Common myeloid progenitor, CD34-positive (primary cell): Measurements from ENCODE around the gene DPP8.
"Not testable (repeated sequence)": the region's sequence is repeated elsewhere in the genome, so short reads cannot be mapped to it uniquely, and the experiment has no call there.

Source experiments
- CTCF ChIA-PET: fragments of 350-600 bp; sonication (Branson Sonifier 250); formaldehyde crosslinking; loops from one replicate; lab custom pipeline; 2021; ENCODE audit warnings: antibody characterized with exemption; lab: Charles Lee
- POLR2A ChIA-PET: fragments of 350-600 bp; sonication (Branson Sonifier 250); formaldehyde crosslinking; loops from one replicate; lab custom pipeline; 2021; ENCODE audit warnings: antibody characterized with exemption; lab: Charles Lee
- DNase-seq, 3 donors: peaks; one replicate each; pipeline versions ENCODE4 v3.0.0 to v3.0.0-alpha.2; 2013
- H3K27ac ChIP-seq, 2 experiments: 1 replicate in 1 of 2; 2 replicates in 1 of 2; pipeline ENCODE4 v1.7.0; 2013; ENCODE audit warnings: inconsistent platforms in 2 of 2, low read length in 2 of 2, mild to moderate bottlenecking in 2 of 2, low read depth in 1 of 2, moderate library complexity in 1 of 2; ENCODE audit not compliant: severe bottlenecking in 2 of 2, insufficient read depth in 1 of 2, poor library complexity in 1 of 2
- H3K27me3 ChIP-seq, 5 experiments: replicated peaks in 2 of 5; 1 replicate in 3 of 5; 2 replicates in 2 of 5; pipeline versions ENCODE4 v1.6.1 to v1.7.0; 2013; ENCODE audit warnings: low read length in 4 of 5, mild to moderate bottlenecking in 2 of 5, moderate library complexity in 2 of 5, inconsistent platforms in 1 of 5; ENCODE audit not compliant: insufficient read depth in 5 of 5, control insufficient read depth in 4 of 5
- H3K36me3 ChIP-seq, 4 experiments: 1 replicate in 2 of 4; 2 replicates in 2 of 4; pipeline versions ENCODE4 v1.6.1 to v1.7.0; 2013; ENCODE audit warnings: low read length in 3 of 4, control low read depth in 1 of 4, mild to moderate bottlenecking in 1 of 4; ENCODE audit not compliant: control insufficient read depth in 4 of 4, insufficient read depth in 4 of 4
- H3K4me1 ChIP-seq, 4 experiments: 1 replicate in 3 of 4; 2 replicates in 1 of 4; pipeline versions ENCODE4 v1.6.1 to v1.7.1; 2013; ENCODE audit warnings: low read length in 3 of 4, mild to moderate bottlenecking in 3 of 4, control low read depth in 1 of 4, inconsistent platforms in 1 of 4, moderate library complexity in 1 of 4; ENCODE audit not compliant: control insufficient read depth in 4 of 4, insufficient read depth in 4 of 4; ENCODE audit errors: control extremely low read depth in 1 of 4
- H3K4me3 ChIP-seq, 7 experiments: 1 replicate in 4 of 7; 2 replicates in 3 of 7; pipeline versions ENCODE4 v1.5.1 to v1.7.0; 2013; ENCODE audit warnings: mild to moderate bottlenecking in 7 of 7, low read length in 6 of 7, moderate library complexity in 6 of 7, inconsistent platforms in 2 of 7, low read depth in 2 of 7, control low read depth in 1 of 7; ENCODE audit not compliant: insufficient read depth in 4 of 7, control insufficient read depth in 1 of 7; ENCODE audit errors: extremely low read depth in 1 of 7
- H3K9me3 ChIP-seq, 5 experiments: 1 replicate in 4 of 5; 2 replicates in 1 of 5; pipeline versions ENCODE4 v1.6.1 to v1.7.1; 2013; ENCODE audit warnings: low read length in 4 of 5, mild to moderate bottlenecking in 2 of 5, inconsistent platforms in 1 of 5, low read depth in 1 of 5, moderate library complexity in 1 of 5; ENCODE audit not compliant: control insufficient read depth in 4 of 5, insufficient read depth in 2 of 5; ENCODE audit errors: control extremely low read depth in 1 of 5
- WGBS: methylation state at CpG from one replicate; pipeline ENCODE4 v1.1.5; 2013; ENCODE audit not compliant: insufficient coverage; 5-methylcytosine and 5-hydroxymethylcytosine counted together

DPP8 gene

DNA sequence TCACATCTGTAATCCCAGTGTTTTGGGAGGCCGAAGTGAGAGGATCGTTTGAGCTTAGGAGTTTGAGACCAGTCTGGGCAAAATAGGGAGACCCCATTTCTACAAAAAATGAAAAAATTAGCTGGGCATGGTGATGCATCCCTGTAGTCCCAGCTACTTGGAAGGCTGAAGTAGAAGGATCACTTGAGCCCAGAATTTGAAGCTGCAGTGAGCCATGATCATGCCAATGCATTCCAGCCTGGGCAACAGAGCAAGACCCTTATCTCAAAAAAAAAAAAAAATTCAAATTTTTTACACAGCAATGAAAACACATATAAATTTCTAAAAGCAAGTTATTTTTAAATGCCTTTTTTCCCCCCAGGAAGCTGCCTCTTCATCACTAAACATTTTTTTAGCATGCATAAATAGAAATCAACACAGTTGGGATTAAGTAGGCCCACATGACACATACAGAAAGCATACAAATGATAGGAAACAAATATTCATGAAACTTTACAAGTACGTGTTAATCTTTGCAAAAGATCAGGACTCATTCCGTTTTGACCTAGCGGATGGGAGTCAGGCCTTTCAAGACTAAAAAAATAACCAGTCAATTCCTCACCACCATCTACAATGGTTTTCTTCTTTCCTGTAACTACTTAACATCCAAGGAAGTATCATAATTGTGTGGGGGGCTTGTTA, 49.1 kb downstream of the DPP8 start:
- Histone ChIP-seq H3K4me1 (no peaks in the 10 kb centered on the region), H3K9me3 (no peaks in the 10 kb centered on the region), H3K27ac (no peak overlapping the region), H3K27me3 (no peaks in the 10 kb centered on the region), H3K36me3 (peaks cover 9 to 71% (median 46%) of the 10 kb centered on the region in 4 experiments), H3K4me3 (no peak overlapping the region)
- POLR2A ChIA-PET, result no interaction called here
- DNase-seq, result no peak
- CTCF ChIA-PET, result interaction anchor here (1.2 kb wide), 1 partner anchor 55 kb away, joined by 3 read pairs; no protein-coding TSS in a partner anchor
- 100% methylated on average over 3 of the region's 5 CpGs for WGBS

DNA sequence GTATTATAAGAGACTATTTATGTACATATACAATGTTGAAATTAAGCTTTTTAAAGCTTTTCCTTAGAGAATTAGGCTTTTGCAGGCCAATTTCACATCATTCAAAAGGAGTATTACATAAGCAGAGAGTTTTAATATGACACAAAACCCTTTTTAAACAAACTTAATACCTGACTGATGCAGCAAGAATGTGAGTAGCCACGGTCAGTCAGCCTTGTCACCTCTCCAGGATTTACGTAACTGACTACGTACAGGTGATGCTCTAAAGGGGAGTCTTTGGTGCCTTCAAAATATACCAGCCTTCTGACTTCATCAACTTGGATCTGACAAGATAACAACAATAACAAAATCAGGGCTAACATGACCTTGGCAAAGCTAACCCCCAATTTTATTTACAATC, 50.6 kb downstream of the DPP8 start:
- Histone ChIP-seq H3K36me3 (peaks cover 9 to 65% (median 41%) of the 10 kb centered on the region in 4 experiments), H3K4me3 (no peak overlapping the region), H3K27ac (no peak overlapping the region), H3K27me3 (no peaks in the 10 kb centered on the region), H3K9me3 (no peaks in the 10 kb centered on the region), H3K4me1 (no peaks in the 10 kb centered on the region)
- no peak for DNase-seq
- POLR2A ChIA-PET, result interaction anchor here (0.6 kb wide), 1 partner anchor 26 kb away, joined by 3 read pairs; no protein-coding TSS in a partner anchor
- no CpG with 5 or more reads among the region's 3 CpGs for WGBS
- CTCF ChIA-PET, result interaction anchor here (0.6 kb wide), 1 partner anchor 25 kb away, joined by 3 read pairs; no protein-coding TSS in a partner anchor

DNA sequence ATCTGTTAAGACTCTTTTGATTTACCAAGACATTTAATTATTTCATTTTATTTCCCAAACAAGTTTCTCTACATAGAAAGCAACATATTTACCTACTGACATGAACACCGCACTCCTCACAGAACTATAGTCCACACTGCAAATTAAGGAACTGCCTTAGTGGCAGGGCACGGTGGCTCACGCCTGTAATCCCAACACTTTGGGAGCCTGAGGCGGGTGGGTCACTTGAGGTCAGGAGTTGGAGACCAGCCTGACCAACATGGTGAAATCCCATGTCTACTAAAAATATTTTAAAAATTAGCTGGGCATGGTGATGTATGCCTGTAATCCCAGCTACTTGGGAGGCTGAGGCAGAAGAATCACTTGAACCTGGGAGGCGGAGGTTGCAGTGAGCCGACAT, 54.4 kb downstream of the DPP8 start:
- H3K9me3 ChIP-seq, DNase-seq, H3K27me3 ChIP-seq, H3K4me1 ChIP-seq, POLR2A ChIA-PET, H3K4me3 ChIP-seq, H3K27ac ChIP-seq: not testable (repeated sequence)
- WGBS, result 96% methylated on average over 4 of the region's 6 CpGs
- peaks cover 9 to 76% (median 39%) of the 10 kb centered on the region in 4 experiments for H3K36me3 ChIP-seq
- CTCF ChIA-PET, result interaction anchor here (0.7 to 1.3 kb wide), 2 partner anchors 11 to 62 kb away, joined by 3 to 4 read pairs; no protein-coding TSS in a partner anchor

DNA sequence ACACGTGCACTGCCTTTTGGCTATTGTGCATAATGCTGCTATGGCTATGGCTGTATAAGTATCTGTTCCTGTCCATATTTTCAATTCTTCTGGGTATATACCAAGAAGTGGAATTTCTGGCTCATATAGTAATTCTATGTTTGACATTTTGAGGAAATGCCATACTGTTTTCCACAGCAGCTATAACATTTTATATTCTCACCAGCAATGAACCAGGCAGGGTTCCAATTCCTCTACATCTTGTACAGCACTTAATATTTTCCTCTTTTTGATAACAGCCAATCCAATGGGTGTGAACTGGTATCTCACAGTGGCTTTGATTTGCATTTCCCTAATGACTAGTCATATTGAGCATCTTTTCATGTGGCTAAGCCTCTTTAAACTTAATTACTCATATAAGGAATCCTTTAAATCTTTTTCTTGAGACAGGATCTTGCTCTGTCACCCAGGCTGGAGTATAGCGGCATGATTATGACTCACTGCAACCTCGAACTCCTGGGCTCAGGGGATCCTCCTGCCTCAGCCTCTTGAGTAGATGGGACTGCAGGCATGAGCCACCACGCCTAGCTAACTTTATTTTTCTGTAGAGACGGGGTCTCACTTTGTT, 56.6 kb downstream of the DPP8 start:
- Histone ChIP-seq H3K4me1 (no peaks in the 10 kb centered on the region), H3K9me3 (no peaks in the 10 kb centered on the region), H3K36me3 (peaks cover 9 to 79% (median 39%) of the 10 kb centered on the region in 4 experiments), H3K4me3 (no peak overlapping the region), H3K27ac (no peak overlapping the region), H3K27me3 (no peaks in the 10 kb centered on the region)
- POLR2A ChIA-PET, result no interaction called here
- WGBS, result 91% methylated on average over 5 of the region's 5 CpGs
- no peak for DNase-seq
- CTCF ChIA-PET, result no interaction called here

DNA sequence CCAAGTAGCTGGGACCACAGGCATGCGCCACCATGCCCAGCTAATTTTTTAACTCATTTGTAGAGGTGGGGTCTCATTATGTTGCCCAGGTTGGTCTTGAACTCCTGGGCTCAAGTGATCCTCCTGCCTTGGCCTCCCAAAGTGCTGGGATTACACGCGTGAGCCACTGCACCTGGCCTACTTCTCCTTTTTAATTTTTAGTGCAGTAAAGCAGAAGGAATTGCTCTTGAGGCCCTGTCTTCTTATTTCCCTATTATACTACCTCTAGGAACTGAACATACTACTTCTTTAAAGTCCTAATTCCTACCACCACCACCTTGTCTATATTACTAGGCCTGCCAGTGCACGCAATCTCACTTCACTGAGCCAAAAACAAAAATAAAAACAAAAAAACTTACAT, 62.2 kb downstream of the DPP8 start:
- H3K27me3 ChIP-seq, POLR2A ChIA-PET: not testable (repeated sequence)
- CTCF ChIA-PET, result interaction anchor here (1.4 kb wide), 1 partner anchor 55 kb away, joined by 3 read pairs; no protein-coding TSS in a partner anchor

DNA sequence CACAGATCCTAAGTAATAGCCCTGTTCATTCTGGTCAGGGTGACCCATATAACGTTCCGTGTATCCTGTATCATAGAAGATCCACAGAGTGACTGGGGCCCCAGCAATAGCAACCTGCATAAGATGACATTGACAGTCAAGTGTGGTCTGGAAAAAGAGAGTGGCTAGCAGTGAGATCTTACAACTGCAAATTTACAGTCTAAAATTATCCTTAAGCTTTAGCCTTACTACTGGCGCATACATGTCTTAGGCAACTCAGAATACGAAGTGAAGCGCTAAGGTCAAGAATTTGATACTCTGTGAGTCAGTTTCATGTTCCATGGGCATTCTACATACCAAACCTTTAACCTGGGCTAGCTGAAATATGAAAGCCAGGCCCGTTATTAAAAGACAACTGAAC, 65.5 kb downstream of the DPP8 start:
- 100% methylated on average over 5 of the region's 6 CpGs for WGBS
- H3K27ac ChIP-seq, result no peak overlapping the region
- no peaks in the 10 kb centered on the region for H3K27me3 ChIP-seq
- ChIA-PET POLR2A (no interaction called here), CTCF (interaction anchor here (1.0 to 1.7 kb wide), 2 partner anchors 11 to 52 kb away, joined by 3 to 4 read pairs; no protein-coding TSS in a partner anchor)
- H3K36me3 ChIP-seq, result peaks cover 16 to 64% (median 42%) of the 10 kb centered on the region in 4 experiments
- no peak for DNase-seq
- no peaks in the 10 kb centered on the region for H3K4me1 ChIP-seq
- no peak overlapping the region for H3K4me3 ChIP-seq
- H3K9me3 ChIP-seq, result no peaks in the 10 kb centered on the region

More for the DNA sequence above, 62.2 kb downstream of the DPP8 start:
- 93% methylated on average over 3 of the region's 4 CpGs for WGBS
- H3K36me3 ChIP-seq, result peaks cover 19 to 79% (median 48%) of the 10 kb centered on the region in 4 experiments
- H3K27ac ChIP-seq, H3K4me3 ChIP-seq, H3K4me1 ChIP-seq, H3K9me3 ChIP-seq: not testable (repeated sequence)
- DNase-seq, result peak in 2 of 3 donors; percentile 21 to 32

DNA sequence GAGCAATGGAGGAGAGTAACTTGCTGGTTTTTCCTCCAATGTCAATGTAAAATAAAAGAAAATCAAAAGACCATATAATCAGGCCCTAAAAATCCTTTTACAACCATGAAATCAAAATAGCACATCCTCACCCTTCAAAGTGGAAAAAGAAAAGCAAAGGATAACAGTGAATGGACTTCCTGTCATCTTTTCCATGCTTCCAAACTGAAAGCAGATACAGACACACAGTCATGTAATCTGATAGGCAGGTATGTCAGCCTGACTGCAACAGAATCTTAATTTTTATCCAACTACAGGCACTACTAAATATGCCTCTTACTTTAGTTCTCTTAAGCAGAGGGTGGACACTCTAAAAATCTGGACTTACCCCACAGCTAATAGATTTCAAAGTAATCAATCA, 66.9 kb downstream of the DPP8 start:
- peaks cover 18 to 57% (median 37%) of the 10 kb centered on the region in 4 experiments for H3K36me3 ChIP-seq
- CTCF ChIA-PET, result interaction anchor here (0.7 to 1.7 kb wide), 2 partner anchors 36 to 51 kb away, joined by 3 to 4 read pairs; no protein-coding TSS in a partner anchor
- H3K27me3 ChIP-seq, result no peaks in the 10 kb centered on the region
- POLR2A ChIA-PET, result no interaction called here
- peaks cover 0 to 4% (median 0%) of the 10 kb centered on the region in 4 experiments for H3K4me1 ChIP-seq
- no peaks in the 10 kb centered on the region for H3K9me3 ChIP-seq
- no peak overlapping the region for H3K4me3 ChIP-seq
- no peak overlapping the region for H3K27ac ChIP-seq
- no peak for DNase-seq
